ENCODE measurements around the gene ENTHD1. TPM values are rescaled to one million over a fixed set of nuclear protein-coding genes. Genes with fewer than 3 reads are reported as not detected.

The ENTHD1 gene
- total and polyA plus RNA-seq, 9 of the 15 experiments (the other 6 are each of a cell fraction or from before 2014, with no cell fraction given), result 0.13 to 0.98 (median 0.35) TPM

- no peak for TF ChIP-seq E2F4 (CRISPR knock-in tag; IDR thresholded peaks at IDR 0.05; ENCODE audit: low read depth)
- TF ChIP-seq SNRNP70 (optimal IDR thresholded peaks at IDR 0.05; ENCODE audit: low read depth, low read length), result no peak
- no peak for TF ChIP-seq NFRKB (IDR thresholded peaks at IDR 0.05; ENCODE audit: low read depth)
- TF ChIP-seq ZNF318 (IDR thresholded peaks at IDR 0.05; ENCODE audit: borderline replicate concordance in 1 of 2, low read depth in 1 of 2), result no peak
- no peak for TF ChIP-seq MEF2A (IDR thresholded peaks at IDR 0.05; ENCODE audit: control insufficient read depth, low read depth, low read length)
- no peak for TF ChIP-seq GABPA (tag; conservative IDR thresholded peaks at IDR 0.05; ENCODE audit: low read depth)
- no peak for TF ChIP-seq NFIC (IDR thresholded peaks at IDR 0.05)
- TF ChIP-seq SAFB2 (IDR thresholded peaks at IDR 0.05; ENCODE audit: borderline replicate concordance, low read depth, low read length, severe bottlenecking), result no peak
- TF ChIP-seq BDP1 (IDR thresholded peaks at IDR 0.05; ENCODE audit: insufficient read depth, insufficient read length), result no peak
- no peak for TF ChIP-seq EWSR1 (IDR thresholded peaks at IDR 0.05; ENCODE audit: borderline replicate concordance, low read depth, partially characterized antibody)
- no peak for TF ChIP-seq ZNF143 (CRISPR knock-in tag; IDR thresholded peaks at IDR 0.05)
- peak; percentile 25; the same call in 1 of the 2 replicates for TF ChIP-seq CEBPB (tag; IDR thresholded peaks at IDR 0.05)
- TF ChIP-seq ZNF830 (CRISPR knock-in tag; IDR thresholded peaks at IDR 0.05), result no peak
- TF ChIP-seq MTF1 (CRISPR knock-in tag; IDR thresholded peaks at IDR 0.05; ENCODE audit: borderline replicate concordance), result no peak
- TF ChIP-seq MNT (conservative IDR thresholded peaks at IDR 0.05), result no peak
- TF ChIP-seq FOXM1 (IDR thresholded peaks at IDR 0.05; ENCODE audit: low read depth), result no peak
- TF ChIP-seq FOXM1 (CRISPR knock-in tag; IDR thresholded peaks at IDR 0.05; ENCODE audit: low read depth), result no peak
- peak; percentile 55 for TF ChIP-seq FOSL1 (tag; conservative IDR thresholded peaks at IDR 0.05)
- TF ChIP-seq ZFP1 (CRISPR knock-in tag; IDR thresholded peaks at IDR 0.05), result no peak
- TF ChIP-seq RNF2 (IDR thresholded peaks at IDR 0.05), result no peak
Observed at GRCh38 chr22:39814899-39815298, 78.7 kb downstream of the ENTHD1 start (continued).

All from K562 (cell line).